Subcutaneous abdominal adipose tissue (tissue), 5 donors: Measurements from ENCODE around the gene SESN2.

ENCODE experiments used
- H3K27ac ChIP-seq: one replicate; pipeline ENCODE4 v1.7.0; 2013; ENCODE audit warnings: low read depth, mild to moderate bottlenecking, inconsistent platforms, low read length, moderate library complexity
- H3K27me3 ChIP-seq, 5 donors: one replicate each; pipeline ENCODE4 v1.7.0; 2013; ENCODE audit warnings: low read length in 5 of 5, inconsistent platforms in 1 of 5; ENCODE audit not compliant: control insufficient read depth in 5 of 5, insufficient read depth in 4 of 5
- H3K36me3 ChIP-seq, 5 donors: one replicate each; pipeline ENCODE4 v1.7.0; 2013; ENCODE audit warnings: low read length in 5 of 5; ENCODE audit not compliant: control insufficient read depth in 5 of 5, insufficient read depth in 5 of 5
- H3K4me1 ChIP-seq, 5 donors: one replicate each; pipeline ENCODE4 v1.7.0; 2013; ENCODE audit warnings: low read length in 5 of 5, mild to moderate bottlenecking in 3 of 5, moderate library complexity in 1 of 5; ENCODE audit not compliant: control insufficient read depth in 5 of 5, insufficient read depth in 5 of 5
- H3K4me3 ChIP-seq, 5 donors: one replicate each; pipeline ENCODE4 v1.7.0; 2013; ENCODE audit warnings: low read length in 5 of 5, low read depth in 1 of 5
- H3K9ac ChIP-seq, 5 donors: one replicate each; pipeline ENCODE4 v1.7.0; 2013; ENCODE audit warnings: low read length in 5 of 5, mild to moderate bottlenecking in 4 of 5, moderate library complexity in 3 of 5
- H3K9me3 ChIP-seq, 5 donors: one replicate each; pipeline ENCODE4 v1.7.0; 2013; ENCODE audit warnings: low read length in 5 of 5; ENCODE audit not compliant: control insufficient read depth in 5 of 5
- donor health status: healthy.
- donor health status: healthy.
- donor health status: healthy.
- donor health status: healthy.
- donor health status: healthy.

Gene SESN2

DNA sequence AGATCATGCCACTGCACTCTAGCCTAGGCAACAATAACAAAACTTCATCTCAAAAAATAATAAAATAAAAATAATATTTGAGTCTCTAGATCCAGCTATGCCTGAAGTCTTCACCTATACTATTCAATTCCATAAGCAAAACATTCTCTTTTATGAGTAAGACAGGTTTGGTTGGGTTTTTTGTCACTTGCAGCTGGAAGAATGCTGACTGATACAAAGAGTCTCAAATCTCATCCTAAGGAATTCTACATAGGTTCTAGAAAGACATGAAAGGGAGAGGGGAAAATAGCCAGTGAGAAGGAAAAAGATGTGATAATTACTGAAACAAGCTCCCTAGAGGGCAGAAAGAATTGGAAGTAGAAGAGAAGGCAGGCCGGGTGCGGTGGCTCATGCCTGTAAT lies 39.1 kb downstream of the SESN2 start:
- Histone ChIP-seq H3K36me3 (no peaks in the 10 kb centered on the region), H3K4me1 (peaks cover 0 to 6% (median 4%) of the 10 kb centered on the region in 5 donors), H3K9me3 (peaks cover 0 to 3% (median 0%) of the 10 kb centered on the region in 5 donors), H3K27ac (no peak overlapping the region), H3K4me3 (no peak overlapping the region), H3K9ac (no peak overlapping the region), H3K27me3 (no peaks in the 10 kb centered on the region)

DNA sequence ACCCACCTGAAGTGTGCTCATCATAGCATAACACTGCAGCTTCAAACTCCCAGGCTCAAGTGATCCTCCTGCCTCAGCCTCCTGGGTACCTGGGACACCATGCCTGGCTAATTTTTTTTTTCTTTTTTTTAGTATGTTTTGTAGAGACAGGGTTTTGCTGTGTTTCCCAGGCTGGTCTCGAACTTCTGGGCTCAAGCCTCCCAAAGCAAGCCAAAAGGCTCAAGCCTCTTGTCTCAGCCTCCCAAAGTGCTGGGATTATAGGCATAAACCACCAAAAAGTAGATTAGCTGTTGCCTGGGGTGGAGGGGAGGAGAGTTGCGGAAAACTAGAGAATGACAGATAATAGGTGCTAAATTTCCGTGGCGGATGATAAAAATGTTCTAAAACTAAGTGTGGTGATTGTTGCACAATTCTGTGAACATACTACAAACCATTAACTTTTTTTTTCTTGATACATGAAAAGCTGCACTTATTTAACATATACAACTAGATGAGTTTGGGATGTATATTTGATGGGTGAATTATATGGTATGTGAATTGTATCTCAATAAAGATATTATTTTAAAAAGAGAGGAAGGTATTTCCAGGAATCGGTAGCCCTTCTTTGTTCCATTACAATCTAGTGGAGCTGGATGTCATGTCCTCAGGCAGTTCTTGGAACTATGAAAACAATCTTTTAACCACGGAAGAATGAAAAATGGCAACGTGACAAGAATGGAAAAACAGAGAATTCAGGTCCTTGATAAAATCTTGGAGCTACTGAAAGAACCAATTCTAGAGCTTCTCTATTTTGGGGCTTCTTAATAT lies 42.3 kb downstream of the SESN2 start:
- Histone ChIP-seq H3K9ac (no peak overlapping the region), H3K4me3 (no peak overlapping the region), H3K9me3 (no peaks in the 10 kb centered on the region), H3K4me1 (peaks cover 0 to 6% (median 4%) of the 10 kb centered on the region in 5 donors), H3K27ac (no peak overlapping the region), H3K36me3 (no peaks in the 10 kb centered on the region), H3K27me3 (no peaks in the 10 kb centered on the region)

DNA sequence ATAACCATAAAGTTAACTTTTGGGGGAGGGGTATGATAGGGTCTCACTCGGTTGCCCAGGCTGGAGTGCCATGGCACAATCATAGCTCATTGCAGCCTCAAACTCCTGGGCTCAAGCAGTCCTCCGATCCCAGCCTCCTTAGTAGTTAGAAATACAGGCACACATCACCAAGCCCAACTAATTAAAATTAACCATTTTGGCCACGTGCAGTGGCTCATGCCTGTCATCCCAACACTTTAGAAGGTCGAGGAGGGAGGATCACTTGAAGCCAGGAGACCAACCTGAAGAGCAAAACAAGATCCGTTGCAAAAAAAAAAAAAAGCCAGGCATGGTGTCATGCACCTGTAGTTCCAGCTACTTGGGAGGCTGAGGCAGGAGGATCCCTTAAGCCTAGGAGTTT lies 42.9 kb downstream of the SESN2 start:
- H3K27ac ChIP-seq = no peak overlapping the region
- H3K9ac ChIP-seq = no peak overlapping the region
- H3K27me3 ChIP-seq = no peaks in the 10 kb centered on the region
- H3K36me3 ChIP-seq = no peaks in the 10 kb centered on the region
- H3K4me3 ChIP-seq = no peak overlapping the region
- no peaks in the 10 kb centered on the region for H3K9me3 ChIP-seq
- peaks cover 0 to 3% (median 0%) of the 10 kb centered on the region in 5 donors for H3K4me1 ChIP-seq

DNA sequence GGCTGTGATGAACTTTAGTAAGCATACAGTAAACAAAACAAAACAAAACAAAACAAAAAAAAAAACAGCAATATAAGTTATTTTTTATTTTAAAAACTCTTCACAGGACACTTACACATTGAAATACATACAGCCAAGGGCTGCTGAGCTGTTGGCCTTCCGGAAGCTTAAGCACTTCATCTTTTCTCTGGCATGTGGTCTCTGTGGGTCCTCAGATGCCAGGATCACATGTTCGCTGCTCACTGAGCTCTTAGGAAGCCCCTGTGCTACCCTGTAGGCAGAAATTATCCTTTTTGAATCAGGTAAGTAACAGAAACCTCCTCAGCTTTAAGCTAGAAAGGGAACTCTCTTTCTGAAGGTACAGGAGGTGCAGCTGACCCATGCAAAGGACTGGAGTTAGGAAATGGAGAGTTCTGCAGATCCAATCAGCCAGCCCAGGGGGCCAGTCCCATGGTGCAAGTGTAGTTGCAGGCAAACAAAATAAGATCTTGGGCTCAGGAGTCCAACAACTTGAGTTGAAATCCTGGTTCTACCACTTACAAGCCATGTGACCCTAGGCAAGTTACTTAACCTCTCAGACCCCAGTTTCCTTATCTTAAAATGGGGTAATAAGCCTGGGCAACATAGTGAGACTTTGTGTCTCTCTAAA lies 47.1 kb downstream of the SESN2 start:
- Histone ChIP-seq H3K4me1 (peaks cover 0 to 3% (median 0%) of the 10 kb centered on the region in 5 donors), H3K9ac (no peak overlapping the region), H3K4me3 (no peak overlapping the region), H3K36me3 (no peaks in the 10 kb centered on the region), H3K27me3 (no peaks in the 10 kb centered on the region), H3K27ac (no peak overlapping the region), H3K9me3 (no peaks in the 10 kb centered on the region)

DNA sequence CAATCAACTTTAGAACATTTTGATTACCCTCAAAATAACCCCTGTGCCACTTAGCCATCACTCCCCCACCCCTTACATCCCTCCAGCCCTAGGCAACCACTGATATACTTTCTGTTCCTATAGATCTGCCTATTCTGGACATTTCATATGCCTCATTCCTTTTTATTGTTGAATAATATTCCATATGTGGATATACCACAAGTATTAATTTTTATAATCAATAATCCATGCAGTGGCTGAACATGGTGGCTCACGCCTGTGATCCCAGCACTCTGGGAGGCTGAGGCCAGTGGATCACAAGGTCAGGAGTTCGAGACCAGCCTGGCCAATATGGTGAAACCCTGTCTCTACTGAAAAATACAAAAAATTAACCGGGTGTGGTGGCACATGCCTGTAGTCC lies 49.4 kb downstream of the SESN2 start:
- no peak overlapping the region for H3K9ac ChIP-seq
- no peaks in the 10 kb centered on the region for H3K9me3 ChIP-seq
- no peaks in the 10 kb centered on the region for H3K36me3 ChIP-seq
- peaks cover 0 to 3% (median 0%) of the 10 kb centered on the region in 5 donors for H3K4me1 ChIP-seq
- no peak overlapping the region for H3K4me3 ChIP-seq
- no peaks in the 10 kb centered on the region for H3K27me3 ChIP-seq
- no peak overlapping the region for H3K27ac ChIP-seq

DNA sequence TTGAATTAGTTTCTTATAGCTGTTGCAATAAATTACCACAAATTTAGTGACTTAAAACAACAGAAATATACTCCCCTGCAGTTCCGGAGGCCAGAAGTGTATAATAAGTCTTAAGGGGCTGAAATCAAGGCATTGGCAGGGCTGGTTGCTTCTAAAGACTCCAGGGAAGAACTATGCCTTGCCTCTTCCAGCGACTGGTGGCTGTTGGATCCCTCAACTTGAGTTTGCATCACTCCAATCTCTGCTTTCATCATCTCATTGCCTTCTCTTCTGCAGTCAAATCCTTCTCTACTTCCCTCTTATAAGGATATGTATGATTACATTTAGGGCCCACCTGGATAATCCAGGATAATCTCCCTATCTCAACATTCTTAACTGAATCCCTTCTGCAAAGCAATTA lies 50.4 kb downstream of the SESN2 start:
- Histone ChIP-seq H3K27ac (no peak overlapping the region), H3K4me3 (no peak overlapping the region), H3K9me3 (no peaks in the 10 kb centered on the region), H3K36me3 (no peaks in the 10 kb centered on the region), H3K9ac (no peak overlapping the region), H3K27me3 (no peaks in the 10 kb centered on the region), H3K4me1 (peaks cover 0 to 8% (median 0%) of the 10 kb centered on the region in 5 donors)

GRCh38 chr1:28313702-28314546 lies 54.6 kb downstream of the SESN2 start:
- no peaks in the 10 kb centered on the region for H3K36me3 ChIP-seq
- H3K27me3 ChIP-seq = no peaks in the 10 kb centered on the region
- H3K4me1 ChIP-seq = peaks cover 0 to 8% (median 0%) of the 10 kb centered on the region in 5 donors
- H3K4me3 ChIP-seq = no peak overlapping the region
- no peaks in the 10 kb centered on the region for H3K9me3 ChIP-seq
- H3K9ac ChIP-seq = no peak overlapping the region
- no peak overlapping the region for H3K27ac ChIP-seq

DNA sequence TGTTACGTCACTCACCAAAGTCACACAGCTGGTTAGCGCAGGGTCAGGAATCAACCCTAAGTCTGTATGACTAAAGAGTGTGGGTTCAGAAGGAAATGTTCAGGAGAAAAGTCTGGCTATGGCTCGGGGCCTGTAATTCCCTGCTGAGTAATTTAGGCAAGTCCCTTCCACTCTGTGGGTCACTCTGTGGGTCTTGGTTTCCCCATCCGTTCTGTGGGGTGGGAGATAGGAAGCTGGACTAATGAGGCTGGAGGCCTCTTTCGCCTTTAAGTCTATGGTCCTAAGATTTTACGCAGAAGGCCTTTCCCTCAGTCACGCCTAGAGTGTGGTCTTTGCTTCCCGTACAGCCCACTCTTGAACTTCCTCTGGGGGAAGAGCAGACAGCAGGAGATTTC lies 55.2 kb downstream of the SESN2 start:
- Histone ChIP-seq H3K4me3 (no peak overlapping the region), H3K27ac (no peak overlapping the region), H3K4me1 (peaks cover 0 to 8% (median 0%) of the 10 kb centered on the region in 5 donors), H3K27me3 (no peaks in the 10 kb centered on the region), H3K9me3 (no peaks in the 10 kb centered on the region), H3K9ac (no peak overlapping the region), H3K36me3 (no peaks in the 10 kb centered on the region)

DNA sequence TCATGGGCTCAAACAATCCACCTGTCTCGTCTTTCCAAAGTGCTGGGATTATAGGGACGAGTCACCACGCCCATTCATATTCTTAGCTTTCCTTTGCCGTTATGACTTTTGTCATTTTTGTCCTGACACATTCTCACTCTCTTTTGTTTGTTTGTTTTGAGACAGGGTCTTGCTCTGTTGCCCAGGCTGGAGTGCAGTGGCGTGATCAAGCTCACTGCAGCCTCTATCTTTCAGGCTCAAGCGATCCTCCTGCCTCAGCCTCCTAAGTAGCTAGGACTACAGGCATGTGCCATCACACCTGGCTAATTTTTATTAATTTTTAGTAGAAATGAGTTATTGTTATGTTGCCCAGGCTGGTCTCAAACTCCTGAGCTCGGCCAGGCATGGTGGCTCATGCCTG lies 57.7 kb downstream of the SESN2 start:
- Histone ChIP-seq H3K9ac (no peak overlapping the region), H3K27me3 (no peaks in the 10 kb centered on the region), H3K4me1 (peaks cover 0 to 8% (median 0%) of the 10 kb centered on the region in 5 donors), H3K36me3 (no peaks in the 10 kb centered on the region), H3K27ac (no peak overlapping the region), H3K4me3 (no peak overlapping the region), H3K9me3 (no peaks in the 10 kb centered on the region)

DNA sequence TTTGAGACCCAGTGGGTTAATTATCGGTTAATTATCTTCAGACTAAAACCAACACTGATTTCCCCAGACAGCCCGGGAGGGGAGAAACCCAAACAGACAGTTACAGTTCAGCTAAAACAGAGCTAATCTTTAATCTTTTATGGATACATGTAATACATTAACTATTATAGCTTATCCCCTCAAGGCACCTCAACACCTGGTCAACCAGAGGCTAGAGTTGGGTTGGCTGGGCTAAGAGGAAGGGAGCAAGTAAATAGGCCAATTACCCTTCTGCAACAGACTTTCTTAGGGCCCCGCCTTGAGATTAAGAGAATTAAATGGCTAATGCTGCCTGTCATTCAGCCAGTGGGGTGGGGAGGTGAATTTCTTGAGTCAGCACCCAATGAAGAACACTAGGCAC lies 62.9 kb downstream of the SESN2 start:
- H3K9ac ChIP-seq = no peak overlapping the region
- no peaks in the 10 kb centered on the region for H3K4me1 ChIP-seq
- H3K36me3 ChIP-seq = no peaks in the 10 kb centered on the region
- H3K9me3 ChIP-seq = no peaks in the 10 kb centered on the region
- no peak overlapping the region for H3K27ac ChIP-seq
- H3K27me3 ChIP-seq = no peaks in the 10 kb centered on the region
- H3K4me3 ChIP-seq = no peak overlapping the region
